ENCODE data around the gene TFAP2C.

- TF ChIP-seq POLR2A (IDR thresholded peaks at IDR 0.05) (no peak), CTCF (IDR thresholded peaks at IDR 0.05) (no peak), POLR2AphosphoS5 (IDR thresholded peaks at IDR 0.05) (no peak)
Observed at GRCh38 chr20:56683077-56683865, 54.2 kb downstream of the TFAP2C start.

Data from prostate gland (tissue), 2 donors.